Measurements from ENCODE around the gene MYRFL.

DNA sequence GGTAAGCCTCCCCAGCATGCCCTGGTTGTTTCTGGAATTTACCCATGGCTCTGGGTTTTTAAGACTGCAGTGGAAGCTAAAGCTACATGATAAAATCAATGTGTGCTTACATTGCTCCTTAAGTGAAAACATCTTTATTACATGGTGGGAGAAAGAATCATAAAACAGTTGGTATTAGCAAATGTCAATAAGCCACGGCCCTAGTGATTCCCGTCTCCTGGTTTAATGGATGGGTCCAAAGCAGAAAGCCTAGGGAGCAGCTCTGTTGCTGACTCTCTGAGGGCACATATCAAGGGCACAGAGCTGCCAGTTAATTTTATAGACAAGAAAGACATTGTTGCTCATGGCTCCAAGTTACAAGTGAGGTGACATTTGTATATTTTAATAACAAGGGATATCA, 127.9 kb downstream of the MYRFL start:
- TF ChIP-seq CTCF (conservative IDR thresholded peaks at IDR 0.05; ENCODE audit: low read length) (no peak), EZH2phosphoT487 (IDR thresholded peaks at IDR 0.05; ENCODE audit: borderline replicate concordance) (no peak)
